K562 (cell line): ENCODE results near the gene USP48. TPM values are rescaled to one million over a fixed set of nuclear protein-coding genes. Genes with fewer than 3 reads are reported as not detected.

Experiments
- ADNP ChIP-seq: fragments of 200-800 bp; sonication (Bioruptor generic); IDR thresholded peaks from 2 replicates; pipeline ENCODE4 v1.6.1; 2016; ENCODE audit warnings: missing genetic modification characterization, missing compliant biosample characterization
- HDAC1 ChIP-seq, 2 experiments: fragments of 450-650 bp; IDR thresholded peaks; 2 replicates each; pipeline ENCODE4 v1.6.1; 2016 to 2017; ENCODE audit warnings: inconsistent platforms in 1 of 2, mild to moderate bottlenecking in 1 of 2, moderate library complexity in 1 of 2
- KDM1A ChIP-seq, 2 experiments: fragments of 450-650 bp; IDR thresholded peaks; 2 replicates each; pipeline ENCODE4 v1.6.1; 2016; ENCODE audit warnings: mild to moderate bottlenecking in 2 of 2
- MYC ChIP-seq, 2 experiments: fragments of 250-450 bp in 1 of 2; sonication (Bioruptor Pico) in 1 of 2; IDR thresholded peaks; 2 replicates each; pipeline versions ENCODE4 v1.5.1 to v1.6.1; 2012 to 2021; ENCODE audit warnings: low read depth in 2 of 2, borderline replicate concordance in 1 of 2, improper control_type of control experiment in 1 of 2, low read length in 1 of 2, mild to moderate bottlenecking in 1 of 2, moderate library complexity in 1 of 2
- MYNN ChIP-seq, 2 experiments: sonication (generic); formaldehyde crosslinking in 1 of 2; IDR thresholded peaks; 2 replicates each; pipeline versions ENCODE4 v1.5.0 to v1.6.1; 2016 to 2020; ENCODE audit warnings: antibody characterized with exemption in 1 of 2, missing genetic modification reagents in 1 of 2
- NFE2 ChIP-seq: IDR thresholded peaks from 2 replicates; pipeline ENCODE4 v1.6.1; 2014; ENCODE audit warnings: antibody characterized with exemption, low read depth
- NONO ChIP-seq, 2 experiments: fragments of 200-400 bp in 1 of 2; fragments of 450-650 bp in 1 of 2; formaldehyde crosslinking in 1 of 2; IDR thresholded peaks; 2 replicates each; pipeline ENCODE4 v1.6.1; 2017; ENCODE audit warnings: low read depth in 2 of 2, mild to moderate bottlenecking in 2 of 2, moderate library complexity in 2 of 2, low read length in 1 of 2
- POLR2G ChIP-seq: fragments of 200-400 bp; formaldehyde crosslinking; IDR thresholded peaks from 2 replicates; pipeline ENCODE4 v1.6.1; 2017; ENCODE audit warnings: low read depth, mild to moderate bottlenecking, antibody characterized with exemption, low read length, moderate library complexity
- SMARCA4 ChIP-seq: fragments of 450-650 bp; IDR thresholded peaks from 2 replicates; pipeline ENCODE4 v1.6.1; 2016
- ZC3H11A ChIP-seq: IDR thresholded peaks from 2 replicates; pipeline ENCODE4 v1.6.1; 2012; ENCODE audit warnings: low read depth, low read length, improper control_type of control experiment
- ZFP36 ChIP-seq: fragments of 150-350 bp; IDR thresholded peaks from 2 replicates; pipeline ENCODE4 v1.6.1; 2018; ENCODE audit warnings: low read length, low read depth; ENCODE audit not compliant: partially characterized antibody
- ZNF217 ChIP-seq: sonication (generic); formaldehyde crosslinking; IDR thresholded peaks from 2 replicates; pipeline ENCODE4 v1.8.0; 2022; ENCODE audit warnings: mild to moderate bottlenecking, missing genetic modification reagents
- ZNF274 ChIP-seq: IDR thresholded peaks from 2 replicates; pipeline ENCODE4 v1.6.1; 2011; ENCODE audit warnings: low read depth, mild to moderate bottlenecking, low read length, moderate library complexity, borderline replicate concordance
- ZNF347 ChIP-seq: fragments of 450-650 bp; formaldehyde crosslinking; IDR thresholded peaks from 2 replicates; pipeline ENCODE4 v1.4.0; 2020; ENCODE audit warnings: low read depth, mild to moderate bottlenecking, moderate library complexity
- ZNF695 ChIP-seq: fragments of 450-650 bp; formaldehyde crosslinking; IDR thresholded peaks from 2 replicates; pipeline ENCODE4 v1.4.0; 2020; ENCODE audit warnings: mild to moderate bottlenecking, moderate library complexity
- polyA plus RNA-seq, 8 experiments: library from polyadenylated mRNA; depleted of rRNA in 4 of 8; stranded (reverse) in 5 of 8; unstranded in 3 of 8; fragments of >200 nt; fragmentation: Nextera tagmentation in 2 of 8; fragmentation: Illumina TruSeq in 1 of 8; extraction: Ambion mirVana in 2 of 8; extraction: Trizol in 1 of 8; gene quantifications; 2 replicates each; pipeline versions ENCODE4 v1.2.1 to v1.2.3, GENCODE V29; 2011 to 2014; ENCODE audit warnings: inconsistent platforms in 1 of 8, missing spikeins in 1 of 8
- total RNA-seq, 7 experiments: library from RNA; depleted of rRNA in 6 of 7; stranded (reverse); fragments of >200 nt in 6 of 7; fragmentation: Illumina TruSeq in 2 of 7; extraction: Trizol in 2 of 7; gene quantifications; 2 replicates each; pipeline versions ENCODE4 v1.2.1 to v1.2.3, GENCODE V29; 2011 to 2021; ENCODE audit warnings: low replicate concordance in 1 of 7
- TF ChIP-seq, protein P1 (sequence below): fragments of 450-650 bp; formaldehyde crosslinking; IDR thresholded peaks from 2 replicates; pipeline ENCODE4 v1.4.0; 2020; ENCODE audit warnings: mild to moderate bottlenecking, moderate library complexity
- TF ChIP-seq, protein P2 (sequence below), 2 experiments: fragments of 450-650 bp in 1 of 2; sonication (generic) in 1 of 2; formaldehyde crosslinking in 1 of 2; IDR thresholded peaks; 2 replicates each; pipeline versions ENCODE4 v1.7.1 to v1.9.0; 2016 to 2022; ENCODE audit warnings: inconsistent platforms in 1 of 2, mild to moderate bottlenecking in 1 of 2, missing genetic modification reagents in 1 of 2

The USP48 gene
- total and polyA plus RNA-seq, 9 of the 15 experiments (the other 6 are each of a cell fraction or from before 2014, with no cell fraction given) = 23.3 to 123 (median 106) TPM

DNA sequence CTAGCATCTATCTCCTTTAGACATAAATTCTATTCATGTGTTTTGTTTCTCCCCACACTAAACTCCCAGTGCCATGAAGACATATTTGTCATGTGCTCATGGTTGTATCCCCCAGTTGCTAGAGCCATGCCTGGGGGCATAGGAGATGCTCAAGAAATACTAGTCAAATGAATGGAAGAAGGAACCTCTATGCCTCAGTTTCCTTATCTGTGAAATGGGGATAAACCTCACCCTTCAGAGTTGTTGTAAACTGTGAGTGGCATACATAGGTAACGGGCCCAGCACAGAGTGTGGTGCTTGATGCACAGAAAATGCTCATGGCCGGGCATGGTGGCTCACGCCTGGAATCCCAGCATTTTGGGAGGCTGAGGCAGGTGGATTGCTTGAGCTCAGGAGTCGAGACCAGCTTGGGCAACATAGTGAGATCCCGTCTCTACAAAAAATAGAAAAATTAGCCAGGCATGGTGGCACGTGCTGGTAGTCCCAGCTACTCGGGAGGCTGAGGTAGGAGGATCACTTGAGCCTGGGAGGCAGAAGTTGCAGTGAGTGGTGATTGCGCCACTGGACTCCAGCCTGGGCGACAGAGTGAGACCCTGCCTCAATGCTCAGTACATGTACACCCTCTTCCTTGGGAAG, 37.8 kb upstream of the USP48 start (continued):
- TF ChIP-seq SMARCA4 (no peak), ZNF347 (CRISPR knock-in tag) (no peak), ZNF274 (no peak), ZNF695 (CRISPR knock-in tag) (no peak), ZNF217 (CRISPR knock-in tag) (no peak), ZFP36 (no peak), ZC3H11A (no peak), NONO (IDR thresholded peaks at IDR 0.05; ENCODE audit: low read depth in 2 of 2, low read length in 1 of 2) (no peak), HDAC1 (IDR thresholded peaks at IDR 0.05) (no peak), KDM1A (IDR thresholded peaks at IDR 0.05) (peak; percentile 65 to 80), ADNP (peak; percentile 83), POLR2G (0 out of 2 replicates have a peak, but pooled peaks have one; percentile 12), MYNN (IDR thresholded peaks at IDR 0.05) (no peak), MYNN (CRISPR knock-in tag; IDR thresholded peaks at IDR 0.05) (no peak), NFE2 (no peak), MYC (IDR thresholded peaks at IDR 0.05; ENCODE audit: low read depth, low read length) (no peak), MYC (CRISPR knock-in tag; IDR thresholded peaks at IDR 0.05; ENCODE audit: borderline replicate concordance, low read depth) (no peak)
- TF ChIP-seq, protein P1, sequence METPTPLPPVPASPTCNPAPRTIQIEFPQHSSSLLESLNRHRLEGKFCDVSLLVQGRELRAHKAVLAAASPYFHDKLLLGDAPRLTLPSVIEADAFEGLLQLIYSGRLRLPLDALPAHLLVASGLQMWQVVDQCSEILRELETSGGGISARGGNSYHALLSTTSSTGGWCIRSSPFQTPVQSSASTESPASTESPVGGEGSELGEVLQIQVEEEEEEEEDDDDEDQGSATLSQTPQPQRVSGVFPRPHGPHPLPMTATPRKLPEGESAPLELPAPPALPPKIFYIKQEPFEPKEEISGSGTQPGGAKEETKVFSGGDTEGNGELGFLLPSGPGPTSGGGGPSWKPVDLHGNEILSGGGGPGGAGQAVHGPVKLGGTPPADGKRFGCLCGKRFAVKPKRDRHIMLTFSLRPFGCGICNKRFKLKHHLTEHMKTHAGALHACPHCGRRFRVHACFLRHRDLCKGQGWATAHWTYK (CRISPR knock-in tag) = no peak
- TF ChIP-seq, protein P2, sequence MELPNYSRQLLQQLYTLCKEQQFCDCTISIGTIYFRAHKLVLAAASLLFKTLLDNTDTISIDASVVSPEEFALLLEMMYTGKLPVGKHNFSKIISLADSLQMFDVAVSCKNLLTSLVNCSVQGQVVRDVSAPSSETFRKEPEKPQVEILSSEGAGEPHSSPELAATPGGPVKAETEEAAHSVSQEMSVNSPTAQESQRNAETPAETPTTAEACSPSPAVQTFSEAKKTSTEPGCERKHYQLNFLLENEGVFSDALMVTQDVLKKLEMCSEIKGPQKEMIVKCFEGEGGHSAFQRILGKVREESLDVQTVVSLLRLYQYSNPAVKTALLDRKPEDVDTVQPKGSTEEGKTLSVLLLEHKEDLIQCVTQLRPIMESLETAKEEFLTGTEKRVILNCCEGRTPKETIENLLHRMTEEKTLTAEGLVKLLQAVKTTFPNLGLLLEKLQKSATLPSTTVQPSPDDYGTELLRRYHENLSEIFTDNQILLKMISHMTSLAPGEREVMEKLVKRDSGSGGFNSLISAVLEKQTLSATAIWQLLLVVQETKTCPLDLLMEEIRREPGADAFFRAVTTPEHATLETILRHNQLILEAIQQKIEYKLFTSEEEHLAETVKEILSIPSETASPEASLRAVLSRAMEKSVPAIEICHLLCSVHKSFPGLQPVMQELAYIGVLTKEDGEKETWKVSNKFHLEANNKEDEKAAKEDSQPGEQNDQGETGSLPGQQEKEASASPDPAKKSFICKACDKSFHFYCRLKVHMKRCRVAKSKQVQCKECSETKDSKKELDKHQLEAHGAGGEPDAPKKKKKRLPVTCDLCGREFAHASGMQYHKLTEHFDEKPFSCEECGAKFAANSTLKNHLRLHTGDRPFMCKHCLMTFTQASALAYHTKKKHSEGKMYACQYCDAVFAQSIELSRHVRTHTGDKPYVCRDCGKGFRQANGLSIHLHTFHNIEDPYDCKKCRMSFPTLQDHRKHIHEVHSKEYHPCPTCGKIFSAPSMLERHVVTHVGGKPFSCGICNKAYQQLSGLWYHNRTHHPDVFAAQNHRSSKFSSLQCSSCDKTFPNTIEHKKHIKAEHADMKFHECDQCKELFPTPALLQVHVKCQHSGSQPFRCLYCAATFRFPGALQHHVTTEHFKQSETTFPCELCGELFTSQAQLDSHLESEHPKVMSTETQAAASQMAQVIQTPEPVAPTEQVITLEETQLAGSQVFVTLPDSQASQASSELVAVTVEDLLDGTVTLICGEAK (IDR thresholded peaks at IDR 0.05) = no peak
- TF ChIP-seq, protein P2 (CRISPR knock-in tag; IDR thresholded peaks at IDR 0.05) = no peak
